IMR-90 (cell line): ENCODE data around the gene ROR2. TPM values are rescaled to one million over a fixed set of nuclear protein-coding genes. Genes with fewer than 3 reads are reported as not detected.

ENCODE experiments used
- ATAC-seq: fragments of 200-7000 bp; cut with Tn5 transposase; 2 replicates; pipeline ENCODE4 v1.9.1; 2020; ENCODE audit warnings: low read depth, mild to moderate bottlenecking, moderate library complexity
- BruUV-seq: library from RNA; stranded (reverse); fragments of 400-500 nt; replicated peaks from 2 replicates; lab custom pipeline; 2021; lab: Mats Ljungman, UMichigan
- CTCF ChIA-PET: fragments of 300-600 bp; formaldehyde crosslinking; extraction: SDS; loops from one replicate; lab custom pipeline; 2021; ENCODE audit warnings: antibody characterized with exemption; lab: Yijun Ruan, JAX
- POLR2A ChIA-PET: fragments of 300-600 bp; sonication (Branson Sonifier 250); formaldehyde crosslinking; loops from one replicate; lab custom pipeline; 2022; ENCODE audit warnings: antibody characterized with exemption; ENCODE audit not compliant: unreplicated experiment; lab: Charles Lee
- DNase-seq: peaks from one replicate; pipeline ENCODE4 v3.0.0; 2013
- H2AFZ ChIP-seq: replicated peaks from 2 replicates; pipeline ENCODE3; 2013; ENCODE audit warnings: low read length, mild to moderate bottlenecking; ENCODE audit not compliant: poor library complexity
- H2AK5ac ChIP-seq: 2 replicates; pipeline ENCODE4 v1.6.1; 2013; ENCODE audit warnings: low read depth, low read length, inconsistent platforms
- H2AK9ac ChIP-seq: replicated peaks from 2 replicates; pipeline ENCODE3; 2013; ENCODE audit warnings: mild to moderate bottlenecking, low read depth, low read length, moderate library complexity; ENCODE audit not compliant: poor library complexity
- H2BK120ac ChIP-seq: 2 replicates; pipeline ENCODE4 v1.6.1; 2013; ENCODE audit warnings: low read depth, low read length, inconsistent platforms
- H2BK15ac ChIP-seq: 3 replicates; pipeline ENCODE4 v1.6.1; 2013; ENCODE audit warnings: low read depth, low read length, inconsistent platforms
- H2BK20ac ChIP-seq: 2 replicates; pipeline ENCODE4 v1.6.1; 2013; ENCODE audit warnings: low read depth, mild to moderate bottlenecking, inconsistent platforms, low read length, moderate library complexity
- H2BK5ac ChIP-seq: 2 replicates; pipeline ENCODE4 v1.6.1; 2013; ENCODE audit warnings: mild to moderate bottlenecking, low read depth, low read length, inconsistent platforms; ENCODE audit not compliant: poor library complexity, severe bottlenecking
- H3K14ac ChIP-seq: replicated peaks from 2 replicates; pipeline ENCODE4 v1.6.1; 2013; ENCODE audit warnings: low read depth, low read length, inconsistent platforms
- H3K18ac ChIP-seq: 2 replicates; pipeline ENCODE4 v1.6.1; 2013; ENCODE audit warnings: low read depth, low read length, control low read depth
- H3K23ac ChIP-seq: 2 replicates; pipeline ENCODE4 v1.6.1; 2013; ENCODE audit warnings: low read depth, low read length, inconsistent platforms
- H3K27ac ChIP-seq: 2 replicates; pipeline ENCODE4 v1.5.1; 2013; ENCODE audit warnings: mild to moderate bottlenecking, control low read depth, low read length; ENCODE audit not compliant: insufficient read depth
- H3K27me3 ChIP-seq: 2 replicates; pipeline ENCODE4 v1.6.1; 2013; ENCODE audit warnings: low read length; ENCODE audit not compliant: control insufficient read depth, insufficient read depth
- H3K36me3 ChIP-seq: 2 replicates; pipeline ENCODE4 v1.6.1; 2013; ENCODE audit warnings: low read length, mixed read lengths; ENCODE audit not compliant: control insufficient read depth, insufficient read depth
- H3K4ac ChIP-seq: 2 replicates; pipeline ENCODE4 v1.6.1; 2013; ENCODE audit warnings: low read depth, low read length, inconsistent platforms
- H3K4me1 ChIP-seq: 2 replicates; pipeline ENCODE4 v1.6.1; 2013; ENCODE audit warnings: low read length, mixed read lengths; ENCODE audit not compliant: control insufficient read depth, insufficient read depth
- H3K4me2 ChIP-seq: 2 replicates; pipeline ENCODE4 v1.6.1; 2013; ENCODE audit warnings: low read depth, mild to moderate bottlenecking, control low read depth, low read length, moderate library complexity
- H3K4me3 ChIP-seq: 2 replicates; pipeline ENCODE4 v1.5.1; 2013; ENCODE audit warnings: low read depth, mild to moderate bottlenecking, control low read depth, low read length, moderate library complexity; ENCODE audit not compliant: insufficient read depth
- H3K56ac ChIP-seq: 2 replicates; pipeline ENCODE4 v1.6.1; 2013; ENCODE audit warnings: low read length, inconsistent platforms; ENCODE audit not compliant: insufficient read depth; ENCODE audit errors: extremely low read depth
- H3K79me1 ChIP-seq, 2 experiments: 2 replicates each; pipeline ENCODE4 v1.6.1; 2013; ENCODE audit warnings: low read length in 2 of 2, inconsistent platforms in 1 of 2, low read depth in 1 of 2
- H3K9ac ChIP-seq: 2 replicates; pipeline ENCODE4 v1.6.1; 2013; ENCODE audit warnings: low read depth, low read length, control low read depth
- H3K9me1 ChIP-seq: 2 replicates; pipeline ENCODE4 v1.6.1; 2013; ENCODE audit warnings: low read length, inconsistent platforms; ENCODE audit not compliant: insufficient read depth
- H3K9me3 ChIP-seq: 2 replicates; pipeline ENCODE4 v1.6.1; 2013; ENCODE audit warnings: low read length; ENCODE audit not compliant: control insufficient read depth, insufficient read depth
- H4K20me1 ChIP-seq: 2 replicates; pipeline ENCODE4 v1.6.1; 2013; ENCODE audit warnings: low read length, inconsistent platforms; ENCODE audit not compliant: insufficient read depth
- H4K5ac ChIP-seq: 2 replicates; pipeline ENCODE4 v1.6.1; 2013; ENCODE audit warnings: mild to moderate bottlenecking, low read depth, low read length, control low read depth
- H4K8ac ChIP-seq, 2 experiments: 2 replicates each; pipeline ENCODE4 v1.6.1; 2013; ENCODE audit warnings: low read depth in 2 of 2, low read length in 2 of 2, control low read depth in 1 of 2, inconsistent platforms in 1 of 2
- H4K91ac ChIP-seq: 2 replicates; pipeline ENCODE4 v1.6.1; 2013; ENCODE audit warnings: low read depth, low read length, inconsistent platforms; ENCODE audit not compliant: insufficient read depth
- BHLHE40 ChIP-seq: fragments of 150-350 bp; IDR thresholded peaks from 2 replicates; pipeline ENCODE4 v1.6.1; 2016; ENCODE audit warnings: mild to moderate bottlenecking, low read depth, low read length
- CEBPB ChIP-seq: IDR thresholded peaks from 2 replicates; pipeline ENCODE4 v1.6.1; 2012; ENCODE audit warnings: low read depth, low read length, improper control_type of control experiment
- CHD1 ChIP-seq: IDR thresholded peaks from 2 replicates; pipeline ENCODE4 v1.6.1; 2012; ENCODE audit warnings: low read depth, low read length, improper control_type of control experiment
- FOS ChIP-seq: fragments of 150-350 bp; IDR thresholded peaks from 2 replicates; pipeline ENCODE4 v1.6.1; 2016; ENCODE audit warnings: low read depth, low read length
- MAFK ChIP-seq: IDR thresholded peaks from 2 replicates; pipeline ENCODE4 v1.6.1; 2012; ENCODE audit warnings: low read depth, low read length, improper control_type of control experiment
- MAZ ChIP-seq: IDR thresholded peaks from 2 replicates; pipeline ENCODE4 v1.6.1; 2012; ENCODE audit warnings: low read depth, mild to moderate bottlenecking, low read length, improper control_type of control experiment, moderate library complexity, borderline replicate concordance
- NFE2L2 ChIP-seq: fragments of 150-350 bp; IDR thresholded peaks from 2 replicates; pipeline ENCODE4 v1.6.1; 2016; ENCODE audit warnings: low read depth, mild to moderate bottlenecking, low read length
- RAD21 ChIP-seq: IDR thresholded peaks from 2 replicates; pipeline ENCODE4 v1.6.1; 2012; ENCODE audit warnings: low read length, improper control_type of control experiment
- RCOR1 ChIP-seq: IDR thresholded peaks from 2 replicates; pipeline ENCODE4 v1.6.1; 2012; ENCODE audit warnings: mild to moderate bottlenecking, low read length, improper control_type of control experiment; ENCODE audit not compliant: insufficient replicate concordance
- WGBS, 2 experiments: methylation state at CpG; one replicate each; pipeline versions ENCODE4 v1.1.5 to v1.1.7; 2013; ENCODE audit warnings: missing lambda C conversion rate in 2 of 2; ENCODE audit not compliant: insufficient read length in 1 of 2; ENCODE audit errors: extremely low coverage in 2 of 2; 5-methylcytosine and 5-hydroxymethylcytosine counted together
- dilution Hi-C: fragments of 300-500 bp; cut with HindIII; formaldehyde crosslinking; loops from one replicate; pipeline ENCODE4 v1.14.3; 2018; ENCODE audit warnings: low sequenced_read_pairs; ENCODE audit not compliant: unreplicated experiment
- in situ Hi-C: fragments of 300-500 bp; cut with MboI; formaldehyde crosslinking; loops from 3 replicates; pipeline ENCODE4 v1.14.3; 2019; ENCODE audit warnings: low sequenced_read_pairs, inconsistent platforms, mixed read lengths
- intact Hi-C: fragments of 100-400 bp; cut with micrococcal nuclease; formaldehyde crosslinking; loops from 2 replicates; pipeline ENCODE4 v1.10.0; 2022
- polyA plus RNA-seq, 3 experiments: library from polyadenylated mRNA; depleted of rRNA; stranded (reverse); fragments of >200 nt; gene quantifications; 2 replicates each; pipeline ENCODE4 v1.2.3, GENCODE V29; 2012; ENCODE audit warnings: low replicate concordance in 1 of 3
- total RNA-seq: library from RNA; depleted of rRNA; stranded (reverse); fragments of >200 nt; gene quantifications from 2 replicates; pipeline ENCODE4 v1.2.3, GENCODE V29; 2012
- TF ChIP-seq, protein P1 (sequence below): conservative IDR thresholded peaks from 2 replicates; pipeline ENCODE4 v1.5.1; 2012; ENCODE audit warnings: mild to moderate bottlenecking, low read depth, low read length, improper control_type of control experiment

Gene ROR2
- total and polyA plus RNA-seq, 2 of the 4 experiments (the other 2 are of a cell fraction) = 2.3 to 4.8 TPM

DNA sequence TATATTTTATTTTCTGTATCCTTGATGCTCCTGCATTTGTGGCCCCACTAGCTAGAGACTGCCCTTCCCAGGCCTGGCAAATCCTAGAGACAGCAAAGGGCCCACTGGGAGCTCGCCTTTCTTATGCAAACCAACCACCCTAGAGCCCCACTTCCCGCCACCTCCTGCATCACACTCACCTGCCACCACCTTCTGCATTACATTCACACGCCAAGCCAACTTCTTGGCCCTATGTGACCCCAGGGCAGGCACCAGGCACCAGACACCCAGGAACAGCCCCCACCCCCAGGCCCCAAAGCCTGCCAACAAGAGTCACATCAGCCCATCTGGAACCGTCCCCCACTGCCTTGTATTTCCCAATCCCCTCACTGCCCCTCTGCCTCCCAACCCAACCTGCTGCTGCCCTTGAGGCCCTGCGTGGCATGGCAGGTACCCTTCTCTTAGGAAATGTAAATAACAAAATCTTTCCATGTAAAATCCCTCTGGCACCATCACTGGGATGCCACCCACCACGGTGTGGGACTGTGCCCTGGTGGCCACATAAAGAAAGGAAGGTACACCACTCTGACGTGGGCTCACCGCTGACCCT is 22.0 kb downstream of the ROR2 start:
- Histone ChIP-seq H2BK20ac (no peak overlapping the region), H4K91ac (no peak overlapping the region), H3K27ac (no peak overlapping the region), H4K5ac (no peak overlapping the region), H2AK9ac (peak overlapping the region; percentile 9), H3K9ac (no peak overlapping the region), H2BK5ac (no peak overlapping the region), H3K9me1 (peaks cover 6% of the 10 kb centered on the region; the same call in 1 of the 2 replicates), H3K23ac (no peak overlapping the region), H2BK15ac (no peak overlapping the region), H3K36me3 (peaks cover 4% of the 10 kb centered on the region; the same call in 1 of the 2 replicates), H3K56ac (no peak overlapping the region), H2AK5ac (no peak overlapping the region), H3K27me3 (no peaks in the 10 kb centered on the region), H4K20me1 (peaks cover 14% of the 10 kb centered on the region), H2AFZ (no peak overlapping the region), H4K8ac (no peak overlapping the region), H2BK120ac (no peak overlapping the region), H3K4me2 (no peak overlapping the region), H3K9me3 (peaks cover 27% of the 10 kb centered on the region), H3K18ac (no peak overlapping the region), H3K4ac (no peak overlapping the region), H3K4me3 (no peak overlapping the region), H3K4me1 (peaks cover 2% of the 10 kb centered on the region; the same call in 1 of the 2 replicates), H3K14ac (no peak overlapping the region), H3K79me1 (0 out of 4 replicates have a peak, but pooled peaks cover 0 to 3% of the 10 kb centered on the region in 2 experiments)
- BruUV-seq = no TSS peak
- WGBS, 2 experiments = 86% methylated on average over 4 of the region's 8 CpGs; no CpG with 5 or more reads in 1 of the 2 experiments
- intact Hi-C loops (no loop called here), dilution Hi-C loops (no loop called here), in situ Hi-C loops (no loop called here)
- POLR2A ChIA-PET = no interaction called here
- ATAC-seq = no peak
- TF ChIP-seq RAD21 = no peak
- no peak for TF ChIP-seq FOS
- TF ChIP-seq NFE2L2 = no peak
- no peak for TF ChIP-seq CEBPB
- TF ChIP-seq CHD1 = no peak
- no peak for TF ChIP-seq MAFK
- no peak for TF ChIP-seq BHLHE40
- TF ChIP-seq, protein P1, sequence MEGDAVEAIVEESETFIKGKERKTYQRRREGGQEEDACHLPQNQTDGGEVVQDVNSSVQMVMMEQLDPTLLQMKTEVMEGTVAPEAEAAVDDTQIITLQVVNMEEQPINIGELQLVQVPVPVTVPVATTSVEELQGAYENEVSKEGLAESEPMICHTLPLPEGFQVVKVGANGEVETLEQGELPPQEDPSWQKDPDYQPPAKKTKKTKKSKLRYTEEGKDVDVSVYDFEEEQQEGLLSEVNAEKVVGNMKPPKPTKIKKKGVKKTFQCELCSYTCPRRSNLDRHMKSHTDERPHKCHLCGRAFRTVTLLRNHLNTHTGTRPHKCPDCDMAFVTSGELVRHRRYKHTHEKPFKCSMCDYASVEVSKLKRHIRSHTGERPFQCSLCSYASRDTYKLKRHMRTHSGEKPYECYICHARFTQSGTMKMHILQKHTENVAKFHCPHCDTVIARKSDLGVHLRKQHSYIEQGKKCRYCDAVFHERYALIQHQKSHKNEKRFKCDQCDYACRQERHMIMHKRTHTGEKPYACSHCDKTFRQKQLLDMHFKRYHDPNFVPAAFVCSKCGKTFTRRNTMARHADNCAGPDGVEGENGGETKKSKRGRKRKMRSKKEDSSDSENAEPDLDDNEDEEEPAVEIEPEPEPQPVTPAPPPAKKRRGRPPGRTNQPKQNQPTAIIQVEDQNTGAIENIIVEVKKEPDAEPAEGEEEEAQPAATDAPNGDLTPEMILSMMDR = no peak
- TF ChIP-seq RCOR1 = no peak
- TF ChIP-seq MAZ = no peak
- no peak for DNase-seq
- CTCF ChIA-PET = no interaction called here
